BLaER1 treated with 17β-estradiol and CSF1 and Interleukin-3, amounts not matched to agents 10 nM and 100 nM (cell line): ENCODE data around the gene ADH4.
"Not testable (repeated sequence)": the region's sequence is repeated elsewhere in the genome, so short reads cannot be mapped to it uniquely, and the experiment has no call there.

Experiments
- H3K27ac ChIP-seq, 11 experiments: shearing (Covaris generic); formaldehyde crosslinking; 2 replicates each; pipeline ENCODE4 v1.8.1; 2022
- H3K27me3 ChIP-seq, 11 experiments: shearing (Covaris generic); formaldehyde crosslinking; 2 replicates each; pipeline ENCODE4 v1.8.1; 2022
- H3K36me3 ChIP-seq, 11 experiments: shearing (Covaris generic); formaldehyde crosslinking; 2 replicates each; pipeline ENCODE4 v1.8.1; 2022
- H3K4me1 ChIP-seq, 10 experiments: shearing (Covaris generic); formaldehyde crosslinking; 2 replicates each; pipeline ENCODE4 v1.8.1; 2022
- H3K4me2 ChIP-seq, 11 experiments: shearing (Covaris generic); formaldehyde crosslinking; 2 replicates each; pipeline ENCODE4 v1.8.1; 2022
- H3K4me3 ChIP-seq, 10 experiments: shearing (Covaris generic); formaldehyde crosslinking; 2 replicates each; pipeline ENCODE4 v1.8.1; 2022
- H3K9ac ChIP-seq, 11 experiments: shearing (Covaris generic); formaldehyde crosslinking; 2 replicates each; pipeline ENCODE4 v1.8.1; 2022
- H3K9me3 ChIP-seq, 11 experiments: shearing (Covaris generic); formaldehyde crosslinking; replicated peaks in 1 of 11; 2 replicates each; pipeline ENCODE4 v1.8.1; 2022
- H4K20me1 ChIP-seq, 11 experiments: shearing (Covaris generic); formaldehyde crosslinking; 2 replicates each; pipeline ENCODE4 v1.8.1; 2022
- Cebpa-rat ChIP-seq, 11 experiments: shearing (Covaris generic); IDR thresholded peaks; 2 replicates each; pipeline ENCODE4 v1.8.1; 2022

The ADH4 gene

DNA sequence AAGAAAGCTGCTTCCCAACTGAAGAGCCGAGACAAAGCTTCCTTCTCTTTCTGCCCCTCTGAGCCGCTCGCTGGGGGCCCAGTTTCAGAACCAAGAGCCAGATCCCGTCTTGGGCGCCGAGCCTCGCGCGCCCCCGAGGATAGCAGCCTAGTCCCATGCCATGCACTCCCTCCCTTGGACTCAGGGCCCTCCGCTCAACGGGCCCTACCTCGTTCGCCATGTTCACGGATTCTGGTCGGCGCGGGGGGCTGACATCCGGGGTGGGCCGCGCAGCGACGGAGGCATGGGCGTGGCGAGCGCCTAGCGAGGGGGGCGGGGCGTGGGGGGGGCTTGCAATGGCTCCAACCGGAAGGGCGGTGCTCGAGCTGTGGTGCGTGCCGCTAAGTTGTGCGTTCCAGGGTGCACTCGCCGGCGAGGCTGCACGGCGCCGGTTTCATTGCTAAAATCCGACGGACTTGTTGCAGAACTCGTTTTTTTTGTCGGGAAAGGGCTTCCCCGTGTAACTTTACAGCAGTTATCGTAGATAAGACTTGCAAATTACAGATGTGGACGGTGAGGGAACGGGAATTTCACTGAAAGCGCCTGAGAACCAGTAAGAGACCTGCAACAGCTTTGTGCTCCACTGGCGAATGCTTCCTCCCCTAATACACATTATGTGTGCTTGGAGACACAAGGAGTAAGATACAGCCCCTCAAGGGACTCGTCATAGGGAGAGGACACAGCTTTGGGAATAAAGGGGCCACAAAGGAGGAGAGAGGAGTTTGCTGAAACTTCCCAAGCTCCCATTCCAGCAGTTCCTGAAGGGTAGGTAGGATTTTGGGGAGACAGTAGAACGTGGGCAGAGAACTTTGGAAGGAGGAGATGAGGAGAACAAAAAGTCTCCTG is 55.4 kb downstream of the ADH4 start, which contains the start of gene ADH5:
Gene ADH5, minus strand, starts transcription at position 308 of the 885 bp plus-strand sequence. Its CDS starts 88 bp downstream, at position 220.
- H3K9me3 ChIP-seq, result no peaks in the 10 kb centered on the region
- H3K4me3 ChIP-seq, result peak within 1 kb of the TSS; percentile 71 to 88 (median 78)
- peaks cover 30 to 45% (median 35%) of the 10 kb centered on the region in 10 experiments for H3K4me1 ChIP-seq
- H3K36me3 ChIP-seq, result peaks cover 19 to 23% (median 21%) of the 10 kb centered on the region in 11 experiments
- H4K20me1 ChIP-seq, result peaks cover 0 to 19% (median 7%) of the 10 kb centered on the region in 11 experiments; a peak in 11 of 22 replicates
- no peak for TF ChIP-seq Cebpa-rat (IDR thresholded peaks at IDR 0.05)
- H3K9ac ChIP-seq, result peak within 1 kb of the TSS; percentile 80 to 93 (median 88)
- H3K4me2 ChIP-seq, result peak within 1 kb of the TSS; percentile 81 to 96 (median 89)
- no peaks in the 10 kb centered on the region for H3K27me3 ChIP-seq
- H3K27ac ChIP-seq, result peak within 1 kb of the TSS; percentile 72 to 93 (median 86)

DNA sequence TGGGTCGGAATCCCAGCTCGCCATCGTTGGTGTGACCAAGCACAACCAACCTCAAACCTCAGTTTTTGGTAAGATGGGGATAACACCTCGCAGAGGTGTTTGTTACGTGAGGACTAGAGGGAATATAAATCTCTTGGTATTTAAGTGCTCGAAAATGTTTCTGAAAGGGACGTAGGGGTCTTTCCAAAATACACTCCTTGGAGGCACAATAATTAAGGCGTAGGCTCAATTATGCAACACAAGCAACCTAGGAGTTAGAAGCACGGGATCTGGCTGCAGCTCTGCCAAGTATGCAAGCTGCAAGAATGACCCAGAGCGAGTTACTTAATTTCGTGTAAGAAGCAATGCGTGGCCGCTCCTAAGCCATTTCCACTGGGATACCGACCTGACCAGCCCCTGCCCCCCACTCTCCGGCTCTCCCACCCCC is 56.1 kb downstream of the ADH4 start:
- H3K4me1 ChIP-seq, result peaks cover 30 to 45% (median 35%) of the 10 kb centered on the region in 10 experiments
- H3K27me3 ChIP-seq, result no peaks in the 10 kb centered on the region
- peaks cover 0 to 23% (median 11%) of the 10 kb centered on the region in 11 experiments; a peak in 12 of 22 replicates for H4K20me1 ChIP-seq
- H3K9ac ChIP-seq, result peak overlapping the region; percentile 80 to 93 (median 88)
- H3K9me3 ChIP-seq, result no peaks in the 10 kb centered on the region
- H3K4me3 ChIP-seq, result peak overlapping the region; percentile 71 to 88 (median 78)
- H3K27ac ChIP-seq, result peak overlapping the region; percentile 72 to 93 (median 86)
- TF ChIP-seq Cebpa-rat (IDR thresholded peaks at IDR 0.05), result no peak
- peaks cover 26 to 29% (median 28%) of the 10 kb centered on the region in 11 experiments for H3K36me3 ChIP-seq
- H3K4me2 ChIP-seq, result peak overlapping the region; percentile 68 to 96 (median 87)

DNA sequence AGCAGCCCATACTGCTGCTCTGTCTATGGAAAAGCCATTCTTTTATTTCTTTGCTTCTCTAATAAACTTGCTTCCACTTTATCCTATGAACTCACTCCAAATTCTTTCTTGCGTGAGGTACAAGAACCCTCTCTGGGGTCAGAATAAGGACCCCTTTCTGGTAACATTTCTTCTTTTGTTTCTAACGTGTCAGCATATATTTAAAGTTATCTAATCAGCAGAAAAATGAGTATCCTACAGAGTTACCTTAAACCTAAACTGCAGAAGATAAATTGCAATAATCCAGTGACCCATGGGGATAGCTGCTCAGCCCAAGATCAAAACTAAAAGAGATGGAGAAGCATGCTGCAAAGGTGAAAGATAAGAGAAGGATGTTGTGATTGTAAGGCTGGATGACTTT is 59.5 kb downstream of the ADH4 start:
- H4K20me1 ChIP-seq, result peaks cover 6 to 39% (median 27%) of the 10 kb centered on the region in 11 experiments; a peak in 15 of 22 replicates
- H3K4me2 ChIP-seq, result no peak overlapping the region
- H3K9ac ChIP-seq, result no peak overlapping the region
- H3K36me3 ChIP-seq, result peaks cover 60 to 64% (median 63%) of the 10 kb centered on the region in 11 experiments
- no peaks in the 10 kb centered on the region for H3K27me3 ChIP-seq
- no peak overlapping the region for H3K27ac ChIP-seq
- H3K4me3 ChIP-seq, result no peak overlapping the region
- H3K4me1 ChIP-seq, result peaks cover 13 to 20% (median 18%) of the 10 kb centered on the region in 10 experiments
- TF ChIP-seq Cebpa-rat (IDR thresholded peaks at IDR 0.05), result no peak
- no peaks in the 10 kb centered on the region for H3K9me3 ChIP-seq

DNA sequence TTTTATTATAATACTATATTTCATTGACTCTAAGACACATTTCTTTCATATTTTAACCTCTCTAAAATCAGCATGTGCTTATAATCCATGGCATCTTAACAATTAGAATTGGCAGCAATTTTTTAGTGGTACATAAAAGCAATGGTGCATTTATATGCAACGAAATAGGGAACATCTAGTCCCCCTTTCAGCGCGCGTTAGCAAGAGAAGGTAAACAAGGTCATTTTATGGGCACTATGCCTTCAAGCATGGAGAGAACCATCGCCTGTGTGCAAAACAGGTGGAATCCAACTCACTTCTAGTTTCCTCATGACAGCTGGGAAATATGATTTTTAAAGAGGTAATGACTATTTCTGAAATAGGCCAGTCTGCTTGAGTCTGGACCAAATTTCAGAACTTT is 61.9 kb downstream of the ADH4 start:
- no peak for TF ChIP-seq Cebpa-rat (IDR thresholded peaks at IDR 0.05)

DNA sequence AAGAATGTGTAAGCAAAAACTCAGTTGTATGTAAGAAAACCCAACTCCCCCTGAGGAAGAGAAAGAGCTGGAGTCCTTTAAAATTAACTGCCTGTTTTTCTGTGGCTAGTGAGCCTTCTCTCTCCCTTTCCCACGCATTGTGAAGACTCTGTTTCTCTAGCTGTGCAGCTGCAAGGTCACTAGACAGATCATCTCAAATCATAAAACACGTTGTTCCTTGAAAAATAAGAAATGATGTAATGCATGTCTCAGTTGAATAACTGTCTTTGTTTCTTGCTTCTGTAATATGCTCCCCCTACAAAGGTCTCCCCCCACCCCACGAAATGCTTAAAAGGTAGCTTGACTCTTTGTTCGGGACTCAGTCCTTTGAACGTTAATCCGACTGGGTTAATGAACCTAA is 63.2 kb downstream of the ADH4 start:
- not testable (repeated sequence) for H3K4me2 ChIP-seq, H3K9ac ChIP-seq, H3K4me1 ChIP-seq, H3K27ac ChIP-seq, H3K27me3 ChIP-seq, H3K4me3 ChIP-seq, H3K9me3 ChIP-seq
- peaks cover 97 to 100% (median 100%) of the 10 kb centered on the region in 11 experiments for H3K36me3 ChIP-seq
- H4K20me1 ChIP-seq, result peaks cover 6 to 50% (median 27%) of the 10 kb centered on the region in 11 experiments; a peak in 15 of 22 replicates

More for the DNA sequence above, 61.9 kb downstream of the ADH4 start:
- Histone ChIP-seq H4K20me1 (peaks cover 6 to 56% (median 28%) of the 10 kb centered on the region in 11 experiments; a peak in 15 of 22 replicates), H3K9me3 (no peaks in the 10 kb centered on the region), H3K4me1 (peaks cover 3 to 12% (median 10%) of the 10 kb centered on the region in 10 experiments; a peak in 14 of 20 replicates), H3K4me2 (no peak overlapping the region), H3K9ac (no peak overlapping the region), H3K27me3 (no peaks in the 10 kb centered on the region), H3K4me3 (no peak overlapping the region), H3K27ac (no peak overlapping the region), H3K36me3 (peaks cover 84 to 88% (median 87%) of the 10 kb centered on the region in 11 experiments)

DNA sequence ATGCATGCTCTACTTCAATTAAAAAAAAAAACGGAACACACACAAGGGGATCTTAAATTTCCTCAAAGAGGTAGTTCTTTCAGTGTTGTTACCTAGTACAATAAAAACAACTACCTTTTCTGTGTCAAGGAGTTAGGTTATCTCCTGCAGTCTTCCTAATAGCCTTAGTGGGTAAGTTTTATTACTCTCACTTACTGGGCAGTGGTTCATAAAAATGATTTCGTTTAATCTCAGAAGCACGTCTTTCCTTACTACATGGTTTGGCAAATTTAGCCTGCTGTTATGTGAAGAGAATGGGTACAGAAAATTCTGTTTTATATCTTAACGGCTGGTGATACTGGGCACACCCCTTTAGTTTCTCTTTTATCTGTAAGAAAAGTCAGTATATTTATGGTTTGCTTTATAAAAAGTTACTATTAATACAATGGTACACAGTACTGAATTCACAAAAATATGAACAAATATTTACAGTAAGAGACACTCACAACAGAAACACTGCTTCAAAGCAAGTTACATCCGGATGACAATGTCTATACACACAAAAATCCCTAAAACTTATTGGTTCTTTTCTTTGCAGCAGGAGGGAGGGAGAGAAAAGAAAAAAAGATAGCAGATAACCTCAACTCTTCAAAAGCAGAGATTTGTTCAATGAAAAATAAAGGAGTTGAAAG is 64.3 kb downstream of the ADH4 start:
- no peak for TF ChIP-seq Cebpa-rat (IDR thresholded peaks at IDR 0.05)
- no peak overlapping the region for H3K4me2 ChIP-seq
- no peak overlapping the region for H3K4me3 ChIP-seq
- no peaks in the 10 kb centered on the region for H3K9me3 ChIP-seq
- H3K9ac ChIP-seq, result no peak overlapping the region
- H3K27me3 ChIP-seq, result no peaks in the 10 kb centered on the region
- H3K36me3 ChIP-seq, result peaks cover 99 to 100% (median 100%) of the 10 kb centered on the region in 11 experiments
- H3K4me1 ChIP-seq, result peaks cover 0 to 5% (median 0%) of the 10 kb centered on the region in 10 experiments; a peak in 3 of 20 replicates
- peaks cover 6 to 40% (median 24%) of the 10 kb centered on the region in 11 experiments; a peak in 15 of 22 replicates for H4K20me1 ChIP-seq
- H3K27ac ChIP-seq, result no peak overlapping the region

DNA sequence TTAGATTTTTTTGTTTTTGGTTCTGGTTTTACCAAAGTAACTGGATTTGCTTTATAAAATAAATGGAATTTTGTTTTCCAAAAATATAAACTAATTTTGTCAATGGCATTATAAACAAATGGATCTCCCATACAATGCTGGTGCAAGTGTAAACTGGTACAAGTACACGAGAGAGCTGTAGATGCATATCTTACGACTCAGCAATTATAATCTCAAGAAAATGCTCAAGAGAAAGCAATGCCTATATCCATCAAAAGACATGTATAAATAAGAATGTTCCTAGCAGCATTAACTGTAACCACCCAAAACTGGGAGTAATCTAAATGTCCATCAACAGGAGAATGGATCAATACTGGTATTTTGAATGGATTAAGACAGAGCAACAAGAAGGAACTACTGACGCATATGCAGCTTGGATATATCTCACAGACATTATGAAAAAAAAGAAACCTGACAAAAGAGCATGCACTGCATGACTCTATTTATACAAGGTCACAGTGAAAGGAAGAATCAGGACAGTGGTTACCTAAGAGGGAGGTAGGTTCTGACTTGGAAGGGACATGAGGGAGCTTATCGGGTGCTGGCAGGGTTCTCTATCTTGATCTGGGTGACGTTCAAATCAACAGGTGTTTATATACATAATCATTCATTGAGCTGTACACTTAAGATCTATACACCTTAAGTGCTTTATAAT is 65.0 kb downstream of the ADH4 start:
- no peaks in the 10 kb centered on the region for H3K27me3 ChIP-seq
- H3K27ac ChIP-seq, result no peak overlapping the region
- peaks cover 0 to 11% (median 0%) of the 10 kb centered on the region in 10 experiments; a peak in 3 of 20 replicates for H3K4me1 ChIP-seq
- no peak overlapping the region for H3K4me2 ChIP-seq
- no peak overlapping the region for H3K9ac ChIP-seq
- no peak overlapping the region for H3K4me3 ChIP-seq
- H3K9me3 ChIP-seq, result no peaks in the 10 kb centered on the region
- H3K36me3 ChIP-seq, result peaks cover 99 to 100% (median 100%) of the 10 kb centered on the region in 11 experiments
- TF ChIP-seq Cebpa-rat (IDR thresholded peaks at IDR 0.05), result no peak
- H4K20me1 ChIP-seq, result peaks cover 6 to 40% (median 22%) of the 10 kb centered on the region in 11 experiments; a peak in 14 of 22 replicates

DNA sequence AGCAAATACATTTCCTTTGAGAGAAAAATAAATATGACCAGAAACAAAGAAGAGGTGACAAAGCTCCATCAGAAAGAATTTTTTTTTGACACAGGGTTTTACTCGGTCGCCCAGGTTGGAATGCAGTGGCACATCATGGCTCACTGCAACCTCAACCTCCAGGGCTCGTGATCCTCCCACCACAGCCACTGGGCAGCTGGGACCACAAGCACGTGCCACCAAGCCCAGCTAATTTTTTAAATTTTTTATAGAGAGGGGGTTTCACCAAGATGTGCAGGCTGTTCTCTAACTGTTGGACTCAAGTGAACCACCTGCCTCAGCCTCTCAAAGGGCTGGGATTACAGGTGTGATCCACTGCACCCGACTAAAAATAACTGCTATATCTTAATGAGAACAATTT is 65.8 kb downstream of the ADH4 start:
- peaks cover 6 to 40% (median 18%) of the 10 kb centered on the region in 11 experiments; a peak in 13 of 22 replicates for H4K20me1 ChIP-seq
- H3K36me3 ChIP-seq, result peaks cover 99 to 100% (median 100%) of the 10 kb centered on the region in 11 experiments
- no peak for TF ChIP-seq Cebpa-rat (IDR thresholded peaks at IDR 0.05)

More for the DNA sequence above, 65.8 kb downstream of the ADH4 start:
- peaks cover 0 to 11% (median 0%) of the 10 kb centered on the region in 10 experiments; a peak in 3 of 20 replicates for H3K4me1 ChIP-seq
- no peak overlapping the region for H3K27ac ChIP-seq
- H3K9ac ChIP-seq, result no peak overlapping the region
- no peak overlapping the region for H3K4me3 ChIP-seq
- no peak overlapping the region for H3K4me2 ChIP-seq
- no peaks in the 10 kb centered on the region for H3K9me3 ChIP-seq
- no peaks in the 10 kb centered on the region for H3K27me3 ChIP-seq
